Stimulated activated CD4-positive, alpha-beta T cell treated with anti-CD3 and anti-CD28 coated beads, Interleukin-1b, Interleukin-23, amount 100 ng/mL, for 48 hours (primary cell): ENCODE data around the gene KDM4F.

Experiments
- DNase-seq: peaks from one replicate; pipeline ENCODE4 v3.0.0-alpha.2; 2020

KDM4F gene

DNA sequence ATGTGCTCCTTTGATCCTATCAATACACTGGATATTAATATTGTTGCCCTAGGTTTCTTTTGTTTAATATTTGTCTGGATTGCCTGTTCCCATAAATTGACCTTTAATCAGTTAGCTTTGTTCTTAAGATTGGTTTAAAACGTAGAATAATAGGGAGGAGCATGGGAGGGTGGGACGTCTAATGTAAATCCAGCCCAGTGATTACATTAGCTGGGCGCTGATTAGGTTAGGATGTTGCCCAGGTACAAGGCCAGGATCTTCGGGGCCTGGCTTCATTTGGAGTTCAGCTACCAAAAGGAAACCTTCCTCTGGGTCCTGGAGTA is 17.5 kb downstream of the KDM4F start, which contains the start of gene SRSF8:
SRSF8 (plus strand) TSS at position 204 of the 323 bp plus-strand sequence. CDS start 308 bp downstream, outside the sequence.
- DNase-seq, result no peak

DNA sequence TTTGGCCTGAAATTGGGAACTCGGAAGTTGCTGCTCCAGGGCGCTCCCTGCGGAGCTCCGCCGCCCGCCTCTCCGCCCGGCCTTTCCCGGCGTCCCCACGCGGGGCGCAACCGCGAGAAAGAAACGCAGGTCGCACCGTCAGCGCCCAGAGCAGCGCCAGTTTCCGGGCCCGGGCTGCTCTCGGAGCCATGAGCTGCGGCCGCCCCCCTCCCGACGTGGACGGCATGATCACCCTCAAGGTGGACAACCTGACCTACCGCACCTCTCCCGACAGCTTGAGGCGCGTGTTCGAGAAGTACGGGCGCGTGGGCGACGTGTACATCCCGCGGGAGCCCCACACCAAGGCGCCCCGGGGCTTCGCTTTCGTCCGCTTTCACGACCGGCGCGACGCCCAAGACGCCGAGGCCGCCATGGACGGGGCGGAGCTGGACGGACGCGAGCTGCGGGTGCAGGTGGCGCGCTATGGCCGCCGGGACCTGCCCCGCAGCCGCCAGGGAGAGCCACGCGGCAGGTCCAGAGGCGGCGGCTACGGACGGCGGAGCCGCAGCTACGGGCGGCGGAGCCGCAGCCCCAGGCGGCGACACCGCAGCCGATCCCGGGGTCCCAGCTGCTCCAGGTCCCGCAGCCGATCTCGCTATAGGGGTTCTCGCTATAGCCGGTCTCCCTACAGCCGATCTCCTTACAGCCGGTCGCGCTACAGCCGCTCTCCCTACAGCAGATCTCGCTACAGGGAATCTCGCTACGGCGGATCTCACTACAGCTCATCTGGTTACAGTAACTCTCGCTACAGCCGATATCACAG is 18.0 kb downstream of the KDM4F start:
- peak; percentile 69 for DNase-seq

DNA sequence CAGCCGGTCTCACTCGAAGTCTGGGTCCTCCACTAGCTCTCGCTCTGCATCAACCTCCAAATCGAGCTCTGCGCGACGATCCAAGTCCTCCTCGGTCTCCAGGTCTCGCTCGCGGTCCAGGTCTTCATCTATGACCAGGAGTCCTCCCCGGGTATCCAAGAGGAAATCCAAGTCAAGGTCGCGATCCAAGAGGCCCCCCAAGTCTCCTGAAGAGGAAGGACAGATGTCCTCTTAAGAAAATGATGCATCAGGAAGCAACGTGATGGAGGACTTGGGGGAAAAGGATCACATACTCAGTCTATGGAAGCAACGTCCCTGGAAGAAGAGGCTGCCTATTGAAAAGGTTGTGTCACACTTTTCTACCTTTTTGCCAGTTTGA is 18.6 kb downstream of the KDM4F start:
- DNase-seq, result peak; percentile 61

DNA sequence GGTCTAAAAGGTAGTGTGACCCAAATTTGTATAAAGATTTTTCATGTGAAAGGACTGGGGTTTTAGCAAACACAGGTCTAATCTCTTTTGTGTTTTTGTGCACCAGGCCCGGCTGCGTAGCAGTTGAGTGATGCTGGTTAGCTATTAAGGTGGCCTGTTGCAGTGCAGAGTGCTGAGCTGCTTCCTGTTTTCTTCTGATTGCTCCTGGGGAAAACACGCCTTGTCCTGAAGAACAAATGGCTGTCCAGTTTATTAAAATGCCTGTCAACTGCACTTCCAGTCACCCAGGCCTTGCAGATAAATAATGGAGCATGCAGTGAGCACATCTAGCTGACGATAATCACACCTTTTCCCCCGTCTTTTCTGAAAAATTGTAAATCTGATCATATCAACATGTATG is 19.3 kb downstream of the KDM4F start:
- peak; percentile 72 for DNase-seq

DNA sequence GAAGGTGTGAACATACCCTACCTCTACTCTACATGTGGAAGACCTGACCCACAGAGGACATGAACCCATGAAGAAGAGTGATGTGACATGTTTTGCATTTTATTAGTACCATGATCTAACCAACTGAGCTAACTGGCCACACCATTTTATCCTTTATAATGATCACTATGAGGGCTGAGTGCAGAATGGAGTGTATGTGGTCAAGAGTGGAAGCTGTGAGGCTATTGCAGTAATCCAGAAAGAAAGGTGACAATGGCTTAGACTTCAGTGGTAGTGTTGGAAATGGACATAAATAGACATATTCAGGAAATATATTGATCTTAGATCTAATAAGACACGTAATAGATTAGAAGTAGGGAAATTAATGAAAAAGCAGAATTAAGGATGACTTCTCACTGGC is 21.2 kb downstream of the KDM4F start:
- no peak for DNase-seq

DNA sequence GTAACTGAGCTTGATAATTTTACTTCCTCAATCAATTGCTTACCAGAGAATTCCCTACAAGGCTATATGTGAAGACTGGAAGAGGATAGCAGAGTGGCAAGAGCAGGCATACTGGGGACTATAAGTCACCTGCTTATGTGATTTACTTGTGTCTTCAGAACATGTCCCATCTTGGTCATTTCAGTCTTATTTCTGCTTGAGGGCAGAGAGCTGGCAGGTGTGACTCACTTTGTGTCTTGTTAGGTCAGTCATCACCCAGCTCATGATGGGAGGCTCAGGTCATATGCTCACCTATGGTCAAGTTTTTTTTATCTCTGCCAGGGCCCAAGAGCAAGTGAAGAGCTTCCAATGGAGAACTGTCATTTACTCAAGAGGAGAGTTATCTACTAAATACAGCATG is 23.7 kb downstream of the KDM4F start:
- no peak for DNase-seq

DNA sequence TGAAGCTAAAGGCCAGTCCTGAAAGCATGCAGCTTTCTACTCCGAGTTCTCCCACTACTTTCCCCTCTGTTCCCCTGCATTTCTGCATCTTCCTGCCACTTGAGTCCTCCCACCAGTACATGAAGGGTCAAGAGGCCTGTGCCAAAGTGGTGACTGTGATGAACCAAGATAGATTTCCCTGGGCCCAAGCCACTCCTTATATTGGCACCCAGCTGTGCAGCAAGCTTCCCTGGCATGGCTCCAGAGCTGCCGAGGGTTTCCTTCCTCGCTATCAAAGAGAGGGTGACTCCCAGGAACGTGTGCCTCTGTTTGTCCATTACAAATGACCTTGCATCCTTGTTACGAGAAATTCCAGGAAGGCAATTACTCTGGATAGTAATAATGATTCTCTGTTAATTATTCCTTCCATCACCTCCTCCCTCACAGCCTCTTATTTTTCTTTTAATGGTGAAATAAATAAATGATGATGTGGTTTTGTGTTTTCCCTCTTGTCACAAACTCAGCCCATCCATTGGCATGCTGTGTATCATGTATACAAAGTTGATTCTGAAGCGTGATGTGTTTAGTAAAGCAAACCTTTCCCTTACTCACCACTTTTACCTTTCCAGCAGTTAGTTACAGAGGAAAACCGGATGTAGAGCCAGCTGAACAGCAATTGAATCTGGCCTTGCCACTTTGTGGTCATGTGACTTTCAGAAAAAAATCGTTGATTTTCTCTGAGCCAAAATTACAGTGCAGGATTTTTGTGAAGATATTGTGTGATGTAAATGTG is 25.8 kb downstream of the KDM4F start:
- DNase-seq, result no peak

DNA sequence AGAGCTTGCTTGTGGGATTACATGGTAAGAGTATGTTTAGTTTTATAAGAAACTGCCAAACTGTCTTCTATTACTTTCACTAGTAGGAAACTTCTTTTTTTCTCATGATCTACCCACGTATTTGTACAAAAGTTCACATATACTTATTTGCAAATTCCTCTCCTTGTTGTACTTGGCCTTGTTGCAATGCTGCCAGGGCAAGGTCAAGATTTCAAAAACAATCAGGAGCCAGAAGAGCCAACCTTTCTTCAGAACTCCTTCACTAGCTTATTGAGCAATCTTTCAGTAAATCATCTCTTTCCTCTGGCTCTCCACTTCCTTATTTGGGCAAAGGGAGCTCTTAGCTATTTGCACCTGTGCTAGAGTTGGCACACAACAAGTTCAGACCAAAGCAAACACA is 27.2 kb downstream of the KDM4F start:
- DNase-seq, result no peak

DNA sequence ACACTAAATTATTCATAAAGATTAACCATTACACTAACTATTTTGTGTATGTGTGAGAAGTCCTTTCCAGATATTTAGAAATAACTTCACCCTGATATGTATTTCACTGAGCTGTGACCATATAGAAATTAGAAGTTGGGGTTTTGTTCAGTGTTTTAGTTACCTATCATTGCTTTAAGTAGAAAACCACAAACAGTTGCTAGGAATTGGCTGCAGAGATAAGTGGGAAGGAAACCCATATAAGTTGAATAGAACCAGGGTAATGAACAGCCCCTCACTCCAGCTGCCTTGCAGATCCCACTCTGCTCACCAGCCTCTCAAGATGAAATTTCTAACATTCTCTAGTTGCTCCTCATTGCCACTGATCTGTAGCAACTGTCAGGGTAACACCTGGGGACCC is 27.8 kb downstream of the KDM4F start:
- no peak for DNase-seq

DNA sequence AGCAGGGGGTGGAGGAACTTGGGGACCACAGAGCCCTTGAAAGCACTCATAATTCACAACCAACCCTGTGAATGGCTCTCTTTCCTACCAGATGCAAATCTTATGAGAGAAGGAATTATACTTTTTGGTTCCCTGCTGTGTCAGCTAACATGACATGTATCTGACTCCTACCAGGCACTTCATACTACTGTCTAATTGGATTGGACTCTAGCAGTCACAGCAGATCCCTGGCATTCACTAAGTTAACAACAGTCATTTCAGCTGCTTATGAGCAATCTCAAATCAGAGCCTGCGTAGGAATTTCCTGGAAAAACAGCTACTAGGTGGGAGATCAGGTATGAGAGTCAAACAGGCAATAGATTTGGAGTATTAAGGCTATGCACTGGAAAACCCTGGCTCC is 29.3 kb downstream of the KDM4F start:
- no peak for DNase-seq

DNA sequence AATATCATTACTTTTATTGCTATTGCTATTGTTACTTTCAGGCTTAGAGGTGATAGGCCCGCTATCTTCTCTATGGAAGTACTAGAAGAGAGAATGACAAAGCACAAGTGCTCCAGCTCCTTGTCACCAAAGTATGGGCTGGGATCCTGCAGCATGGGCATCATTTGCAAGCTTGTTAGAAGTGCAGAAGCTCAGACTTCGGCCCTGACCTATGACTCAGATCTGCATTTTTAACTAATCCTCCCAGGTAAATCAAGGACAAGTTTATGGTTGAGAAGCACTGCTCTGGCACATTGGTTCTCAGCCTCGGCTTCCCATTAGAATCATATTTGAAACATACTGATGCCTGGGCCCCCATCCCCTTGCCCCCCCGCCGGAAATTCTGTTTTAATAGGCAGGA is 31.8 kb downstream of the KDM4F start:
- no peak for DNase-seq

DNA sequence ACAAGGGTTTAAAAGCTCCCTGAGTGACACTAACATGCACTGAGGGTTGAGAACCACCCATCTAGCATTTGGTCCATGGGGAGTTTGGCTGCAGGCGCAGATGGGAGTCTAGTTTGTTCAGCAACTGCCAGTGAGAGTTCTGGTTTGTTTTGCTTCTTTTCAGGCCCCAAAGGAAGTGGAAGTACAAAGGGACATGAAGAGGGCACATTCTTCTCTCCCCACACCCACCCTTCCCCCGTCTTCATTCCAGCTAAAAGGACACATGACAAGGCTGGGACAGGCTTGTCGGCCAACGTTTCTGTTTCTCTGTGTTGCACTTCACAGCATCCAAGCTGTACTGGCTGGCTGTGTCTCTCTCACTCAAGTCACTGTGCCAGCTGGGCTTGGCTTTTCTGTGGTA is 32.2 kb downstream of the KDM4F start:
- no peak for DNase-seq

DNA sequence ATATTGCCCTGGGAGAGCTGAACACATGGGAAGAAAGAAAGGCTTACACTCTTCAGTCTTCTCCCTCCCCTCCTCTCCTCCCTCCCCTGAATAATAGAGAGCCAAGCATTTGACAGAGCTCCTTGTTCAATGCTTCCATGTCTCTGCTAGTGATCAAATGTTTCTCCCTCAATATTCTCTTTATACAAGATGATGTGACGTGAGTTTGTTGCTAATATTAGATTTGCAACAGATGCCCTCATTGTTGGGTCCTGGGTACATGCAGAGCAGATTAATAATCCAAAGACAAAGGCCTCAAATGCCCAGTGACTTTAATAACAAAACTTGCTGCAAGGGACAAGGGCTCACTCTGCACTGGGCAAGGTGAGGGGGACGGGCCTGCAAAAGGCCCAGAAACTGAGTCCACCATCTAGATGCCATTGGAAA is 33.4 kb downstream of the KDM4F start:
- no peak for DNase-seq

DNA sequence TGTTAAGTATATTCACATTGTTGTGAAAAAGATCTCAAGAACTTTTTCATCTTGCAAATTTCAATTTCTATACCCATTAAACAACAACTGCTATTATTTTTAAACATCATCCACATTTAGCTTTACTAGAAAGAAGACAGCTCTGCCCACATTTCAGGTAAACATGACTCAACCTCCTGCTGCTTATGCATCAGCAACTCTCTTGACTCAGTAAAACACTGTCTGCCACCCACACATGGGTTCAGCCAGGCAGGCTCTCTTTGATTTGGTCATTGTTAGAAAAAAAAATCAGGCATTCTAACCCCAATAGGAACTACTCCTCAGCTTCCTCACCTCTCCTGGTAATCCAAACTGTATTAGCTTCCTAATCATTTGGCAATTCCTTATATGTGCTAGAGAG is 35.3 kb downstream of the KDM4F start:
- peak; percentile 74 for DNase-seq

DNA sequence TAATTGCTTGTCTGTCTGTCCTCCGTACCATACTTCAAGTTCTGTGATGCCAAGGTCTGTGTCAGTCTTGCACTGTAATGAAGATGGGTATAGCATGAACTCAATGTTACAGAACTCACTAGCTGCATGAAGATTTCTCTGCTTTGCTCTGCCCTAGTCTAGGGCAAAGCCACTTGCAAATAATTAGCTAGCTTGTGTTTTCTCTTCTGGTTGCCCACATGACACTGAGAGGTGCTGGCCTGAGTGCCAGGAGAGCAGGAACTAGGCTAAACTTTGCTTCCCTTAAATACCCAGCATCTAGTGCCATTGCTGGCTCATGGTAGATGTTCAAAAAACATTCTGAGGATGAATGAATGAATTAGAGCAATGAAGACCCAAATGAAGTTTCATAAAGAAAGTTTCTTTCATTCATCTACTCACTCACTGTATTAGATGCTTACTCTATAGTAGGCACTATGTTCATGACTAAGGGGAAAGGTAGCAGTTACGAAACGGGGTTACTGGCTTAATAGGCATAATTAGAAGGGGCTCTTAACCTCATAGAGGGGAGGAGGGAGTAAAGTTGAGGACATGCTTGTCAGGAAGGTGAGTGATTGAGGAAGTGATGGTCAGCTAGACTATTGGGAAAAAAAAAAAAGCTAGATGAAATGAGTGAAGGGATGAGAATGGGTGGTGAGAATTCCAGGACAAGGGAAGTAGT is 36.0 kb downstream of the KDM4F start:
- no peak for DNase-seq

DNA sequence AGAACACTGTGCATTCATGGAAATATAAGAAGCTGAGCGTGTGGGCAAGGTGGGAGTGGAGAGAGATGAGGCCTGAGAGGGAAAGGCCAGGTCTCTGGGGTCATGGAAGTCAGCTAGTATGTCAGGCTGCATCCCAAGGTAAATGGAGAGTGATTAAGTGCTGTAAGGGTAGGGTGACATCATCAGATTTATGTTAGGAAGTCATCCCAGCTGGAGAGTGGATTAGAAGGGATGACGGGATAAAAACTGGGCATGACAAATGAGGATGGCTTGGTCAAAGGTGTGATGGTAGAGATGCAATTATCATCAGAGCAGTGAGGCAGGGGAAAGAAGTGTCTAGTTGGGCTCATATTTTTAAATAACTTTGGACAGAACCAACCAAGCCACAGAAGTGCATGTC is 36.9 kb downstream of the KDM4F start:
- no peak for DNase-seq

DNA sequence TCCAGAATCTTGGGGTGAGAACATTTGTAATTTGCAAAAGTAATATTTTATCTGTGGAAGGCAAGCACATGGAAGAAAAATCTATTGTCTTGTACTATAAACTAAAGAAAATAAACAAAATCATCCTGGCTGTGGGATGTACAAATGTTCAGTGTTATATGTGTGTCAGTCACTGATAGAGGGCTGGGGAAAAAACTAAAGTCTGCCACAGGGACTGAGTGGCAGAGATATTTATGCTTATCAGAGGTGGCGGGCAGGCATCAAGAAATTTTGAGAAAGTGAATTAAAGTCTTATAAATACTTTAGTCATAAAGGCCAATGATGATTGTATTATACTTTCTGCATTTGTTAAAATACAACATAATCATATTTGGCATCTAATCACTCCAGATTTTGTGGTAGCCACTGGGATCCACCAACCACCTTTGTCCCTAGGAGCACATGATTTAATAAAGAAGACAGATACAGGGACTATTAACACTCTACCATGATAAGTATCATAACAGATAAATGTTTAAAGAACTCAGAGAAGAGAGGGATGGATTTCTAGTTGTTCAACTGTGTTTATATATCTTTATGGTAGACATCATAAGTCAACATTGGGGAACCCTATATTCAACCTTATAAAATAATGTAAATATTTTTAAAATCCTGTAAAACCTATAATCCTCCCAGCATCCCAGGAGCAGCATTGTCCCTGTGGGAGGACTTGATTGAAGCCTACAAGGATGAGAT is 37.8 kb downstream of the KDM4F start:
- DNase-seq, result no peak

DNA sequence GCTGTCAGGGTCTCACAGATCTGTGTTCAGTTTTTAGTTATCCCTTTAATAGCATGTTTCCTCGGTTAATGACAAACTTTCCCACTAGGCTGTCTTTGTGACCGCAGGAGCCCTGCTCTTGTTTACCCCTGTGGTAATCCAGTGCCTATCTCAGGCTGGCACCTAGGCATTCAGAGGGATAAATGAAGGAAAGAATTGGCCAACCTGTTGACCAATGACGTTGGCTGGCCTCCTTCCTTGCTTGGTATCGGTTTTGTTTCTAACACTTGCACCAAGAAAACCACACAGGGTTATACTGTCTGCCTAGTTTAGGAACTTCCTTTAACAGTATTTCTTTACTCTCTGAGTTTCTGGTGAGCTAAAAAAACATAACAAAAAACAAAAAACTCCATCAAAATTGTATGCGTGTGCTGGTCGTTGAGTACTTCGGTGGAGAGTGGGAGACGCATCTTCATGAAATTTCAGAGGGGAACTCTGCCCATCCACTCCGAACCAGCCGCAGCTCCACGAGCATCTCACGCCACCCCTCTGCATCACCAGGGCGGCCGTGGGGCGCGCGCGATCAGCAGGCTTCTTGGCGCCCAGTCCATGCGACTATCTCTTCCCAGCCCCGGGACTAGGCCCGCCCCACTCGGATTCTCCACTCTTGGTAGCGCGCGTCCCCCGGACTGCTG is 39.9 kb downstream of the KDM4F start:
- DNase-seq, result no peak

DNA sequence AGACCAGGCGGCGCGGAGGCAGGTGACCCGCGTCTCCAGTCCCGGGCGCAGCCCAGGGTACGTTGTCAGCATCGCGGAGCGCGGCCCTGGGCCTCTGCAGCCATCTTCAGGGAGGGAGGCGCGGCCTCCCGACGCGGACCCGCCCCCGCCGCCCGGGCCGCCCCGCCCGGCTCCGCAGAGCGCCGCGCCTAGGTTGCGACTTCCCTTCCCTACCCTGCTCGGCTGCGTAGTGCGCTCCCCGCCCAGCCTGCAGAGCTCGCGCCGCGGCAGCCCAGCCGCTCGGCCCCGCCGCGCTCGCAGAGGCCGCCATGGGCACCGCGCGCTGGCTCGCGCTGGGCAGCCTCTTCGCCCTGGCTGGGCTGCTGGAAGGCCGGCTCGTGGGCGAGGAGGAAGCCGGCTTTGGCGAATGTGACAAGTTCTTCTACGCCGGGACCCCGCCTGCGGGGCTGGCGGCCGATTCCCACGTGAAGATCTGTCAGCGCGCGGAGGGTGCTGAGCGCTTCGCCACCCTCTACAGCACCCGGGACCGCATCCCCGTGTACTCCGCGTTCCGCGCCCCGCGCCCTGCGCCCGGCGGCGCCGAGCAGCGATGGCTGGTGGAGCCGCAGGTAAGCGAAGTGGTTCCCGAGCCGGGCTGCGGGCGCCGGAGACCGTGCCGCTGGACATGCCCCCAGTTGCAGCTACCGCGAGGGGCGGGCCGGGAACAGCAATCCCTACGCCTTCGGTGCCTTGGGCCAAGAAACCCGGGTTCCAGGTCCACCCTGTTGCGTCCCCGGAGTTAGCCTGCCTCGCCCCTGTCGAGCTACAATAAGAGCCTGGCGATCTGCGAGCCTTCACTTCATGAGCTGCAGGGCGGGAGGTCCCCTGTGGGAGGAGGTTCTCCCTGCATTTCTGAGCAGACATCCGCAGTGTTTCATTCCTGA is 40.7 kb downstream of the KDM4F start, which contains the start of gene ENDOD1:
ENDOD1 (plus strand) TSS at position 227 of the 923 bp plus-strand sequence; CDS start at position 309, 82 bp downstream.
- peak; percentile 84 for DNase-seq

DNA sequence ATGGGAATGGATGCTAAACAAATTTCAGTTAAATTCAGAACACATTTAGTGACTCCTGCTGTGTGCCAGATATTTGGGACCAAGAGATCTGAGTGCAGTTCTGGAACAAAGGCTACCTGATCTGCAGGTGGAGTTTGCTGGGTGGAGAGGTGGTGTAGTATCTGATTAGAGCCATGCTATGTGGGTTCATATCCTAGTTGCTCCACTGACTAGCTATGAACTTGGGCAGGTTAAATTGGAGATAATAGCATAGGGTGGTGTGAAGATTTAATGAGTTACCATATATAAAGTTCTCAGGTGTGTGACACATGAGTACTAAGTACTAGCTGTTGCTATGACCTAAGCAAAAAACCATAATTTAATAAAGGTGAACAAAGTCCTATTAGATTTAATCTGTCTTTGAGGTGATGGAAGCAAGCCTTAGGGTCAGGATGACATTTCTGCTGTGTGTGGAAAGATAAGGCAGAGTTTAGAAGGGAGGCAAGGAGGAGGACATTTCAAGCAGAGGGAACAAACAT is 42.5 kb downstream of the KDM4F start:
- DNase-seq, result no peak
